RWPE2 (cell line): Measurements from ENCODE around the gene KBTBD13.

Experiments
- ATAC-seq: fragments of 200-7000 bp; cut with Tn5 transposase; 3 replicates; pipeline ENCODE4 v1.9.1; 2021; ENCODE audit warnings: low read depth
- DNase-seq: peaks from one replicate; pipeline ENCODE4 v3.0.0-alpha.2; 2020; ENCODE audit warnings: low spot score
- H3K27ac ChIP-seq: fragments of 450-650 bp; 2 replicates; pipeline ENCODE4 v1.5.1; 2017; ENCODE audit warnings: mild to moderate bottlenecking; ENCODE audit not compliant: poor library complexity, severe bottlenecking
- H3K27me3 ChIP-seq: fragments of 250-450 bp; sonication (Bioruptor Pico); 2 replicates; pipeline ENCODE4 v1.5.1; 2021; ENCODE audit warnings: mild to moderate bottlenecking, moderate library complexity; ENCODE audit not compliant: insufficient read depth, poor library complexity, severe bottlenecking
- H3K36me3 ChIP-seq: fragments of 250-450 bp; sonication (Bioruptor Pico); 2 replicates; pipeline ENCODE4 v1.5.1; 2020; ENCODE audit warnings: low read depth, mild to moderate bottlenecking, moderate library complexity
- H3K4me1 ChIP-seq: fragments of 250-450 bp; sonication (Bioruptor Pico); 2 replicates; pipeline ENCODE4 v1.5.1; 2021; ENCODE audit warnings: mild to moderate bottlenecking, moderate library complexity; ENCODE audit not compliant: insufficient read depth, poor library complexity, severe bottlenecking
- H3K4me3 ChIP-seq: fragments of 250-450 bp; sonication (Bioruptor Pico); 2 replicates; pipeline ENCODE4 v1.5.1; 2021; ENCODE audit warnings: mild to moderate bottlenecking, moderate library complexity; ENCODE audit not compliant: severe bottlenecking
- H3K9me3 ChIP-seq: fragments of 250-450 bp; sonication (Bioruptor Pico); 2 replicates; pipeline ENCODE4 v1.5.1; 2021; ENCODE audit warnings: mild to moderate bottlenecking, moderate library complexity; ENCODE audit not compliant: severe bottlenecking
- CTCF ChIP-seq: fragments of 450-650 bp; IDR thresholded peaks from one replicate; pipeline ENCODE4 v1.5.1; 2017; ENCODE audit warnings: mild to moderate bottlenecking, moderate library complexity; ENCODE audit not compliant: poor library complexity, severe bottlenecking

The KBTBD13 gene

GRCh38 chr15:65115542-65115941, 39.0 kb downstream of the KBTBD13 start:
- H3K4me3 ChIP-seq, result no peak overlapping the region
- DNase-seq, result no peak
- peaks cover 68% of the 10 kb centered on the region for H3K36me3 ChIP-seq
- H3K4me1 ChIP-seq, result no peaks in the 10 kb centered on the region
- H3K9me3 ChIP-seq, result no peaks in the 10 kb centered on the region
- no peak overlapping the region for H3K27ac ChIP-seq
- no peak for TF ChIP-seq CTCF
- no peak for ATAC-seq
- H3K27me3 ChIP-seq, result no peaks in the 10 kb centered on the region
